ENCODE results near the gene ADAM12. TPM values are rescaled to one million over a fixed set of nuclear protein-coding genes. Genes with fewer than 3 reads are reported as not detected.

ADAM12 gene
- under 1 TPM in 1 of 2 donors, not detected in 1; 0.46 TPM for total RNA-seq
- polyA plus RNA-seq (2013, experiment 1 of 2) = 4.6 TPM
- 5.9 TPM for polyA plus RNA-seq (2013, experiment 2 of 2)
- long read RNA-seq, experiment 1 = 0 reads
- long read RNA-seq, experiment 2, partial matches to known transcripts = 0 of 5 reads
- long read RNA-seq, experiment 2, other reads (novel, unspliced or antisense) = 5 of 5 reads
- long read RNA-seq, experiment 3 = 0 reads
- long read RNA-seq, experiment 4 = 0 reads

GRCh38 chr10:126387931-126388911, at the start of gene ADAM12:
Gene ADAM12 (minus strand): TSS chr10:126388477. CDS start chr10:126388145, 332 bp downstream.
- Histone ChIP-seq H3K4me3 (ENCODE audit: low read length) (peak within 1 kb of the TSS; percentile 75), H3K9ac (ENCODE audit: extremely low read depth, low read length, poor library complexity, severe bottlenecking) (no peak within 1 kb of the TSS), H3K9me3 (ENCODE audit: control insufficient read depth, low read length) (peaks cover 8% of the 10 kb centered on the region), H3K27ac (ENCODE audit: low read depth, low read length) (no peak within 1 kb of the TSS), H3K36me3 (ENCODE audit: control insufficient read depth, insufficient read depth, low read length) (no peaks in the 10 kb centered on the region), H3K4me1 (ENCODE audit: control insufficient read depth, insufficient read depth, low read length) (no peaks in the 10 kb centered on the region), H3K27me3 (ENCODE audit: control insufficient read depth, insufficient read depth, low read length, poor library complexity, severe bottlenecking) (peaks cover 60% of the 10 kb centered on the region)
- Mint-ChIP-seq H3K27ac (no peak within 1 kb of the TSS), H3K27me3 (ENCODE audit: insufficient read depth) (peaks cover 63% of the 10 kb centered on the region), H3K4me1 (peaks cover 9% of the 10 kb centered on the region), H3K9me3 (peaks cover 5% of the 10 kb centered on the region), H3K4me3 (peak within 1 kb of the TSS; percentile 52), H3K36me3 (ENCODE audit: low read depth) (peaks cover 2% of the 10 kb centered on the region)
- WGBS, 2 experiments (ENCODE audit: insufficient coverage in 1 of 2, insufficient read length in 1 of 2) = 3 to 7% methylated on average over 53 to 127 of the region's 127 CpGs
- TF ChIP-seq CTCF (conservative IDR thresholded peaks at IDR 0.05) = no peak
- peak; percentile 78 for DNase-seq

- Mint-ChIP-seq H3K4me1 (peaks cover 17% of the 10 kb centered on the region), H3K4me3 (no peak overlapping the region), H3K27ac (no peak overlapping the region), H3K36me3 (ENCODE audit: low read depth) (no peaks in the 10 kb centered on the region), H3K9me3 (peaks cover 4% of the 10 kb centered on the region), H3K27me3 (ENCODE audit: insufficient read depth) (peaks cover 4% of the 10 kb centered on the region)
- Histone ChIP-seq H3K27me3 (ENCODE audit: control insufficient read depth, insufficient read depth, low read length, poor library complexity, severe bottlenecking) (peaks cover 11% of the 10 kb centered on the region), H3K27ac (ENCODE audit: low read depth, low read length) (no peak overlapping the region), H3K4me3 (ENCODE audit: low read length) (no peak overlapping the region), H3K9me3 (ENCODE audit: control insufficient read depth, low read length) (no peaks in the 10 kb centered on the region), H3K9ac (ENCODE audit: extremely low read depth, low read length, poor library complexity, severe bottlenecking) (no peak overlapping the region), H3K36me3 (ENCODE audit: control insufficient read depth, insufficient read depth, low read length) (no peaks in the 10 kb centered on the region), H3K4me1 (ENCODE audit: control insufficient read depth, insufficient read depth, low read length) (peaks cover 11% of the 10 kb centered on the region)
- no peak for TF ChIP-seq CTCF (conservative IDR thresholded peaks at IDR 0.05)
- no peak for DNase-seq
- 96 to 100% methylated on average over 2 of the region's 2 CpGs for WGBS, 2 experiments (ENCODE audit: insufficient coverage in 1 of 2, insufficient read length in 1 of 2)
Observed at GRCh38 chr10:126437635-126438406, 49.5 kb upstream of the ADAM12 start.

GRCh38 chr10:126434235-126434634, 46.0 kb upstream of the ADAM12 start:
- no peak for DNase-seq
- Mint-ChIP-seq H3K36me3 (ENCODE audit: low read depth) (no peaks in the 10 kb centered on the region), H3K9me3 (no peaks in the 10 kb centered on the region), H3K27ac (peak overlapping the region; percentile 3), H3K27me3 (ENCODE audit: insufficient read depth) (peaks cover 8% of the 10 kb centered on the region), H3K4me1 (peaks cover 18% of the 10 kb centered on the region), H3K4me3 (no peak overlapping the region)
- TF ChIP-seq CTCF (conservative IDR thresholded peaks at IDR 0.05) = no peak
- peak overlapping the region; percentile 48 for H3K4me3 ChIP-seq (ENCODE audit: low read length)
- H3K9me3 ChIP-seq (ENCODE audit: control insufficient read depth, low read length) = no peaks in the 10 kb centered on the region
- H3K9ac ChIP-seq (ENCODE audit: extremely low read depth, low read length, poor library complexity, severe bottlenecking) = no peak overlapping the region
- peaks cover 11% of the 10 kb centered on the region for H3K27me3 ChIP-seq (ENCODE audit: control insufficient read depth, insufficient read depth, low read length, poor library complexity, severe bottlenecking)
- no peaks in the 10 kb centered on the region for H3K36me3 ChIP-seq (ENCODE audit: control insufficient read depth, insufficient read depth, low read length)
- WGBS, 2 experiments (ENCODE audit: insufficient coverage in 1 of 2, insufficient read length in 1 of 2) = 41 to 78% methylated on average over 5 of the region's 5 CpGs
- H3K4me1 ChIP-seq (ENCODE audit: control insufficient read depth, insufficient read depth, low read length) = peaks cover 11% of the 10 kb centered on the region
- H3K27ac ChIP-seq (ENCODE audit: low read depth, low read length) = no peak overlapping the region

Data from endodermal cell (in vitro differentiated cells).